Measurements from ENCODE around the gene LMBR1.
"Not testable (repeated sequence)": the region's sequence is repeated elsewhere in the genome, so short reads cannot be mapped to it uniquely, and the experiment has no call there.

Gene LMBR1

GRCh38 chr7:156903232-156903909 lies 10.4 kb upstream of the LMBR1 start:
- DNase-seq, result peak in 1 of 2 donors; percentile 15

DNA sequence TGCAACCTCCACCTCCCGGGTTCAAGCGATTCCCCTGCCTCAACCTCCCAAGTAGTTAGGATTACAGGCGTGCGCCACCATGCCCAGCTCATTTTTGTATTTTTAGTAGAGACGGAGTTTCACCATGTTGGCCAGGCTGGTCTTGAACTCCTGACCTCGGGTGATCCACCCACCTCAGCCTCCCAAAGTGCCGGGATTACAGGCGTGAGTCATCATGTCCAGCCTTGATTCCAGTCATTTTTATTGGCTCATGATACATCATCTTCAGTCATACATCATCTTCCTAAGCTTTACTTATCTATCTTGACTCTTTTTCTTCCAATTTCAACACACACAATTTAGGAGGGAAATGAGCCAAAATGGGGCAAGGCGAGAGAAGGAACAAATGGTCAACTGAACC lies 7.1 kb upstream of the LMBR1 start:
- DNase-seq, result not testable (repeated sequence)

DNA sequence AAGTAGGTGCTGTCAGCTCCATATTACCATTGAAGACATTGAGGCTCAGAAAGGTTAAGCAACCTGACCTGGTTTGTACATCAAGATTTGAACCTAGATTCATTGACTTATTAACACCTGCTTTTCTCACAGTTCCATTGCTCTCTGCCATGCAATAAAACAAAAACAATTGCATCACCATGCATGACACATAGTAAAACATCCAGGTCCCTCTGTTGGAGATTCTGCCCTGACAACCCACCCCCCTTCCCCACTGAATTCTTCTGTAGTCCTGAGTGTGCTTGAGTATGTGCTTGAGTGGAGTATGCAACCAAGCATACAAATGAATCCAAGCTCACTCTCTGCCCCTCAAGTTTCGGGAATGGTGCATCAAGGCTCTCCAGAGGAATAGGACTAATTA lies 6.0 kb upstream of the LMBR1 start:
- no peak for DNase-seq

- no peak for DNase-seq
Measured at GRCh38 chr7:156897673-156898072, 4.7 kb upstream of the LMBR1 start.

GRCh38 chr7:156896388-156897022 lies 3.5 kb upstream of the LMBR1 start:
- no peak for DNase-seq

DNA sequence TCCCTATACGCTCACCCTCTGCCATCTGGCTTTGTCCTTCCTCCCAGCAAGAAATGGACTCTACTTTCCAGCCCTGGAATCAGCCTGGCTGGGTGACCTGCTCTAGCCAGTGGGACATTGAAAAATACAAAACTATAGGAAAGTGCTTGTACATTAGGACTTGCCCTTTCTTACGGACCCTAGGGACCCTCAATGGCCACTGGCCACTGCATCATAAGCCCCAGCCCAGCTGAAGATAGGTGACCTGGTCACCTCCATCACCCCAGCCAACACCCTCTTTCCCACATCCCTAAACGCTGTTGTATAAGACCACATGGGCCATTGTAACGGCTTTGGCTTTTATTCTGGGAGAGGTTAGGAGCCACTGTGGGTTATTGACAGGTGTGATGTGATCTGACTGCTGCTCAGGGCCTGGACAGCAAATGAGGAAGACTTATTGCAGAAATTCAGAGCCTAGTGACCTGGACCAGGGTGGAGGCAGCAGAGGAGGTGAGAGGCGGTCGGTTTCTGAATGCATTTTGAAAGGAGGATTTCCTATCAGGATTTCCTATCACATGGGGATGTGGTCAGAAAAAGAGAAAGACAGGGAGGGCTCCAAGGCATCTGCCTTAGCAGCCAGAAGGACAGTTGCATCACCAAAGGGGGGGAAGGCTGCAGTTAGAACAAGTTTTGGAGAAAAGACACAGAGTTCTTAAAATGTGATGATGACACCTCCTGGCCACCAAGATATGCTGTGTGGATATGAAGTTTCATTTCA lies 2.2 kb upstream of the LMBR1 start:
- DNase-seq, result no peak

GRCh38 chr7:156892081-156892800 lies 742 bp downstream of the LMBR1 start:
- DNase-seq, result peak; percentile 48 to 73

DNA sequence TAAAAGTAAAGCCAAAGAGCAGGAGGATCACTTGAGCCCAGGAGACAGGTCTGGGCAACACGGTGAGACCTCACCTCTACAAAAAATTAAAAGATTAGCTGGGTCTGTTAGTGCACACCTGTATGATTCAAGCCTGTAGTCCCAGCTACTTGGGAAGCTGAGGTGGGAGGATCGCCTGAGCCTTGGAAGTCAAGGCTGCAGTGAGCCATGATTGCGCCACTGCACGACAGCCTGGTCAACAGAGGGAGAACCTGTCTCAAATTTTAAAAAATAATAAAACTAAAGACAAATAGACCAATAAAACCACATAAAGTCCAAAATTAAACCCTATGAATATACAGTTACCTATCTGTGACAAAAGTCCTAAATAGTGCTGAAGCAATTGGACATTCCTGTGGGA lies 3.2 kb downstream of the LMBR1 start:
- no peak for DNase-seq

DNA sequence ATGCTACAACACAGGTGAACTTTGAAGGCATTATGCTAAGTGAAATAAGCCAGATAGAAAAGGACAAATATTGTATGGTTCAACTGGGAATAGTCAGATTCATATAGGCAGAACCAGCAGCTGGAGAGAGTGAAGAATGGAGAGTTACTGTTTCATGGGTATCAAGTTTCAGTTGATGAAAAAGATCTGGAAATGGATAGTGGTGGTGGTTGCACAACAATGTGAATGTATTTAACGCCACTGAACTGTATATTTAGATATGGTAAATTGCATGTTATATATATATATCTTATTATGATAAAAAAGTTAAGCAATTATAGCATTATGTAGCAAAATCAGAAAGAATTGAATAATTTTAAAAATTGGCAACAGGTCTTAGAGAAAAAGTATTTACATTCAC lies 3.9 kb downstream of the LMBR1 start:
- DNase-seq, result no peak

DNA sequence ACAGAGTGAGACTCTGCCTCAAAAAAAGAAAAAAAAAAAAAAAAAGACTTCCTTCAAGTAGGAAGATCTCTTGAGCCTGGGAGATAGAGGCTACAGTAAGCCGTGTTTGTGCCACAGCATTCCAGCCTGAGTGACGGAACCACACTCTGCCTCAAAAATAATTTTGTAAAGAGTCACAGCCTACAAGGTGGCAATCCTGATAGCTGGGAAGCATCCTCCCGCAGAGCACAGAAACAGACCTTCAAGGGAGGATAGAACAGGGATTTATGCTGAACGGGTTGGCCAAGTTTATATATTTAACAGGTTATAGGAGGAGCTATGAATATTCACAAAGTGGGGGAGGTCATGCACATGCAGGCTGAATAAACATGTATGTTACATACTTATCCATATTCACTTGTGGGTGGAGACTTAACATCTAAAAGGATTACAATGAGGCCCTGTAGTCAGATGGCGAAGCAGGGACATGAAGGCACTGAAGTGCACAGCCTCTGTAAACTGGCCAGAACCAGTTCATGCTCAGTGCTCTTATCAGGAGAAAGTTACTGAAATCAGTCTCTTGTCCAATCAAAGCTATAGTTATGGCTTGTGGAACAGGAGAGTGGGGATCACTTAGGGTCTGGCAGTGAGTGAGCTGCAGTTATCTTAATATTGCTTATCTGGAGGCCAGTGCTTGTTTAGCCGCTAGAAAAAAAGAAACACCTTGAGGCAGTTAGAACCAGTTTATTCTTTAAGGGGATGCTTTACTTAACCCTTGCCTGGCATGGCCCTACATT lies 6.8 kb downstream of the LMBR1 start:
- no peak for DNase-seq

DNA sequence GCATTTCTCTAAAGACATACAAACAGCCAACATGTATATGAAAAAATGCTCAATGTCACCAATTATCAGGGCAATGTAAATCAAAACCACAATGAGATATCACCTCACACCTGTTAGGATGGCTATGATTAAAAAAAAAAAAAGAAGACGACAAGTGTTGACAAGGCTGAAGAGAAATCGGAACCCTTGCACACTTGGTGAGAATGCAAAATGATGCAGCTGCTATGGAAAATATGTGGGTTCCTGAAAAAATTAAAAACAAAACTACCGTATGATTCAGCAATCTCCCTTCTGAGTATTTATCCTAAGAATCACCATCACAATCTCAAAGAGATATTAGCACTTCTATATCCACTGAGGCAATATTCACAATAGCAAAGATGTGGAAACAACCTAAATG lies 11.3 kb downstream of the LMBR1 start:
- DNase-seq, result no peak

- DNase-seq, result no peak
Measured at GRCh38 chr7:156875766-156876165, 17.2 kb downstream of the LMBR1 start.

DNA sequence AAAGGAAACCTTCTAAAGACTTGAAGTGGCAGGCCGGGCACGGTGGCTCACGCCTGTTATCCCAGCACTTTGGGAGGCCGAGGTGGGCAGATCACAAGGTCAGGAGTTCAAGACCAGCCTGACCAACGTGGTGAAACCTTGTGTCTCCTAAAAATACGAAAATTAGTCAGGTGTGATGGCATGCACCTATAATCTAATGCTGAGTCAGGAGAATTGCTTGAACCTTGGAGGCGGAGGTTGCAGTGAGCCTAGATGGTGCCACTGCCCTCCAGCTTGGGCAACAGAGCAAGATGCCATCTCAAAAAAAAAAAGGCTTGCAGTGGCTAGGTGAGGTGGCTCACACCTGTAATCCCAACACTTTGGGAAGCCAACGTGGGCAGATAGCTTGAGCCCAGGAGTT lies 24.6 kb downstream of the LMBR1 start:
- not testable (repeated sequence) for DNase-seq

DNA sequence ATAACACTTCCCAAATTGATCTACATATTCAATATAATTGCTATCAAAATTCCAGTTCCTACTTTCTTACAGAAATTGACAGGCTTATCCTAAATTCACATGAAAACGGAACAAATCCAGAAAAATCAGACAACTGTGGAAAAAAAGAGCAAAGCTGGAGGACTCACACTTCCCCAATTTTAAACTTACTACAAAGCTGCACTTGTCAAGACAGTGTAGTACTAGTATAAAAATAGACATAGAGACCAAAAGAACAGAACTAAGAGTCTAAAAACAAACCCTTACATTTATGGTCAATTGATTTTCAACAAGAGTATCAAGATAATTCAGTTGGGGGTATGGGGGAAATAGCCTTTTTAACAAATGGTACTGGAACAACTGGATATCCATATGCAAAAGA lies 27.5 kb downstream of the LMBR1 start:
- no peak for DNase-seq

- not testable (repeated sequence) for DNase-seq
Measured at GRCh38 chr7:156862022-156862421, 31.0 kb downstream of the LMBR1 start.

DNA sequence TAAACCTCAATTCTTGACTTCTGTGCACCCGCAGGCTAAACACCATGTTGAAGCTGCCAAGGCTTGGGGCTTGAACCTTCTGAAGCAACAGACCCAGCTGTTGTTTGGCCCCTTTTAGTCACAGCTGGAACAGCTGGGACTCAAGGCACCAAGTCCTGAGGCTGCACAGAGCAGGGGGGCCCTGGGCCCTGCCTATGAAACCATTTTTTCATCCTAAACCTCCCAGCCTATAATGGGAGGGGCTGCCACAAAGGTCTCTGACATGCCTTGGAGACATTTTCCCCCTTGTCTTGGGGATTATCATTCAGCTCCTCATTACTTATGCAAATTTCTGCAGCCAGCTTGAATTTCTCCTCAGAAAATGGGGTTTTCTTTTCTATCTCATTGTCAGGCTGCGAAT lies 31.8 kb downstream of the LMBR1 start:
- DNase-seq, result no peak

GRCh38 chr7:156860099-156860498 lies 32.9 kb downstream of the LMBR1 start:
- DNase-seq, result not testable (repeated sequence)

- no peak for DNase-seq
Measured at GRCh38 chr7:156858523-156858922, 34.5 kb downstream of the LMBR1 start.

GRCh38 chr7:156857757-156858156 lies 35.2 kb downstream of the LMBR1 start:
- DNase-seq, result no peak

DNA sequence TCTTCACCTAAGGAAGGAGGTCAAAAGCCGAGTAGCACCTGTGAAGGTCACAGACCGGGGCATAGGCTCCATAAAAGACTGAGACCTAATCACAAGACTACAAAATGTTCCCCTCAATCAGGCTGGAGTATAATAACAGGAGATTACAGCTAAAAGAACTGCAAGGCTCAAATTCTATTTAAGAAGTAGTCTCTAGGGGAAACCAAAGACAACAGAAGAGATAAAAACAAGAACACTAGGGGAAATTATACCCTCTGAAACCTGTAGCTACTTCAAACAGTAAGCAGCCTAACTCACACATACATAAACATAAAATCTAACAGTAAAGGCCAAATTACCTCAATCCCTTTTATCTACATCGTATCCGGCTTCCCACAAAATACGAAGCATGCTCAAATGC lies 38.3 kb downstream of the LMBR1 start:
- no peak for DNase-seq

GRCh38 chr7:156848979-156849378 lies 44.0 kb downstream of the LMBR1 start:
- no peak for DNase-seq

DNA sequence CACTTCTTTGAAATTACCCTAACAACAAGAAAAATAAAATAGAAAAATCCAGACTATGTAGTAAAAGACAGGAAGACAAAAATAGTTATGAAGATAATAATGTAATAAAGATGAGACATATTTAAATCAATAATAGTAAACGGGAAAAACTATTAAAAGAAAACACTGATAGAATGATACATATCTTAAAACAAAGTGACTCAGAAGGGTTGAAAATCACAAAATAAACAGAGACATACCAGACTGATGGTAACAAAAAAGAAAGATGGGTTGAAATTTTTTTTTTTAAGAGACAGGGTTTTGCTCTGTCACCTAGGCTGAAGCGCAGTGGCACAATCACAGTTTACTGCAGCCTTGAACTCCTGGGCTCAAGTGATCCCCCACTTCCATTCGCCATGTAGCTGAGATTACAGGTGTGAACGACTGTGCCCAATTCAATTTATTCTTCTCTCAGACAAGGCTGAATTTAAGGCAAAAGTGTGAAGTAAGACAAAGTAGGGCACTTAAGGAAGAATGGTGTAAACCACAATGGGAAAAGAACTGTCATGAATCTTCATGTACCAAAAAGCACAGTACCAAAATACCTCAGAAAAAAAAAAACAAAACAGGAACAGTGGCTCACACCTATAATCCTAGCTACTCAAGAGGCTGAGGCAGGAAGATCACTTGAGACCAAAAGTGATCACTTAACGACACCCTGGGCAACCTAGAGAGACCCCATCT lies 47.4 kb downstream of the LMBR1 start:
- no peak for DNase-seq
